ENCODE data around the gene DNAJC11.
"Not testable (repeated sequence)": the region's sequence is repeated elsewhere in the genome, so short reads cannot be mapped to it uniquely, and the experiment has no call there.

The DNAJC11 gene

DNA sequence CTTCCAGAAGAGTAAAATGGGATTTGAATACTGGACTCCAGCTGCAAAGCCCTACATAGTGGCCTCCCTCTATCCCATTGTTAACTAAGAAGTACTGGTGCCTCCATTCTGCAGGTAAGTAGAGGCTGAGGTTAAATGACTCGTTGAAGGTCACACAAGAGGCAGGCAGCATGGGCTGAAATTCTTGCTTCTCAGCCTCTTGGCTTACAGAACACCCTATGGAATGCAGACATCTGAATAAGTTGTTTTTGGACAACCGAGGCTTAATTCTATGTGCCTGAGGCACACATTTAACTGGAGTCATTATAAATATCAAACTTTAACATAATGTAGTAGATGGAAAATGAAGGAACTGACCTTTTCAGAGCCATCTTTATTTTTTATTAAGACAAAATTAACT is 5.7 kb downstream of the DNAJC11 start:
- DNase-seq (ENCODE audit: low read depth, low spot score) = no peak

DNA sequence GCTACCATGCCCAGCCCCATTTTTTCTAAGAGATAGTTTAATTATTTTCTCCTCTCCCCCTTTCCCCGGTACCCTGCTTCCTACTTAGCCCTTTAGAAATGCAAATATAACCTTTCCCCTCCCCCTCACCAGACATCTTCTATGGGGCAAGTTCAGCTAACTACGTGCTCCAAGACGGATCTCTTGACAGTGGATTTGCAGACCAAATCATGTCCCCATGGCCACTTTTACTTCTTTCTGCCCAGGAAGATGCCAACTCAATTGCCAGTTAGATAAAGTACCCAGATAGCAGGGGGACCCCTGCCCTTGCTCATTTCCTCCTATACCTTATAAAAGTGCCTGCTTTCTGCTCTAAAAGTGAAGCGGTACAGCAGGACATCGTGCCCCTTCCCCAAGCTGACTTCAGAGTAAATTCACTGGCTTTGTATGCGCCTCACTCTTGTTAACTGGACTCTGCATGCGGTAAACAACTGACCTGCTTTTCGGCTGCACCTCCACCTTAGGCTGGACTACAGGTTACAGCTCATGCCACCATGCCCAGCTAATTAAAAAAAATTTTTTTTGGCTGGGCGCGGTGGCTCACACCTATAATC is 7.4 kb downstream of the DNAJC11 start:
- DNase-seq (ENCODE audit: low read depth, low spot score) = no peak

DNA sequence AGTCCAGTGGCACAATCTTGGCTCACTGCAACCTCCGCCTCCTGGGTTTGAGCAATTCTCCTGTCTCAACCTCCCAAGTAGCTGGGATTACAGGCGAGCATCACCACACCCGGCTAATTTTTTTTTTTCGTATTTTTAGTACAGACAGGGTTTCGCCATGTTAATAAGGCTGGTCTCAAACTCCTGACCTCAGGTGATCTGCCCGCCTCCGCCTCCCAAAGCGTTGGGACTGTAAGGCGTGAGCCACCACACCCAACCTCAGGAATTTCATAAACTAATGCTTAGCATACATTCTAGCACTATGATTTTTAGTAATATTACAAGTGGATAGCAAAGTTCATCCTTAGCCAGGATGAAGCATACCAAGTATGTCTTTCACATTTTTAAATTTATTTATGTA is 8.7 kb downstream of the DNAJC11 start:
- DNase-seq (ENCODE audit: low read depth, low spot score) = no peak

DNA sequence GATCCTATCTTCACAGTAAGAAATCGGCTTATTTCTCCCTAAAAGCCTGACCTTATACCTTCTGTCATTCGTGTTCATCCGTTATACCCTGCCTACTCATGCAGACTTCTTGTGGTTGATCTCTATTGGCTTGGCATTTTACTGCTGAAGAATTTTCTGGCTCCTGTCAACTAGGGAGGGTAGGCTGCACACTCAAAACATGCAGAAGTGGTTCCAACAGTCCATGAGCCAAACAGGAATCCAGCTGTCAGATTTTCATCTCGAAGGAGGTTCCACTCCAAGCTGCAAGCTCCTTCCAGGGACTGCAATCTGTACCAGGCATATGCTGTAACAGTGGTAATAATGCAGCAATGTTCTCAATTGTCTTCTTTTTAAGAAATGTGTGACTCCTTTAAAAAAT is 10.1 kb downstream of the DNAJC11 start:
- no peak for DNase-seq (ENCODE audit: low read depth, low spot score)

DNA sequence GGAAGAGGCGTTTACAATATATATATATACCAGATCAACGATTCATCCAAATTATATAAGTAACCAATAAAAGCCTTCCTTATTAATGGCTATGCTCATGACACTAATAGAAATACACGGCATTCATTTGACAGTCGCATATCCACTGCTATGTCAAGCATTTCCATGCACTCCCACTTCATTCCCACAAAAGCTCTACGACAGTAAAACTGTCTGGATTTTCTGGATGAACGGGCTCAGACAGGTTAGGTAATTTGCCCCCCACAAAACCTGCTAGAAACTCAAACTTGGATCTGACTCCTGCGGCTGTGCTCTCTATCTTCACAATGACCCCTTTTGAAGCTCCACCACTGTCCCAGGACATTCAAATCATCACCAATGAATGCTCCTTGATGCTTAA is 11.4 kb downstream of the DNAJC11 start:
- DNase-seq (ENCODE audit: low read depth, low spot score) = no peak

DNA sequence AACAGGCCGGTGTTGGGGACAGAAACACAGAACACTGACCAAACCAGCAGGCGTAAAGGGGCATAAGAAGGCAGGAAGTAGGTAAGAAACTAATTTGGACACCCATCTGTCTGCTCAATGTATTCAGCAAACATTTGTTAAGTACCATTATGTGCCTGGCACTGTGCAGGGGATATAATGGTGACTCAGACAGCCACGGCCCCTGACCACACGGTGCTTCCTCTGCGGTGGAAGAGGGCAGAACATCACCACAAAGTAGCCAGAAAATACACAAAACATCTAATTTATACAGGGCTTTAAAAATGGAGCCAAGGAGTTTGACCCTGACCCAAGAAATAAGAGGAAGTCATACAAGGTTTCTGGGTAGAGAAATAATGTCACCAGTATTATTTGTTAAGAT is 12.9 kb downstream of the DNAJC11 start:
- DNase-seq (ENCODE audit: low read depth, low spot score) = no peak

DNA sequence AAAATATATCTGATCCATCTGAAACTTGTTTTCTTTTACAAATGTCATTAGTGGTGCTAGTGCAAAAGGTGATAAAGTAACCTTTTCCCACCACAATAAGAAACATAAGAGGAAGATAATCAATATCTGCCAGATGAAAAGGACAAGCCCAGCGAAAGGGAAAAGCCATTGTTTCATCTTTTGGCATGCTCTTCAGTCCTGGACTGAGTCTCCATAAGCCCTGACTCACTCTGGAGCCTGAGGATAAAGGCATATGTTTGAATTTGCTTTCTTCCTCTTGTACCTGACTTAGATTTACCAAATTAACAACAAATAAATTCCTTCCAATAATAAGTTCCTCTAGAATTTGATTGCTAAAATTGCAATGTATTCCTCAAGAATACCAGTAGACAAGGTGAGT is 13.6 kb downstream of the DNAJC11 start:
- no peak for DNase-seq (ENCODE audit: low read depth, low spot score)

DNA sequence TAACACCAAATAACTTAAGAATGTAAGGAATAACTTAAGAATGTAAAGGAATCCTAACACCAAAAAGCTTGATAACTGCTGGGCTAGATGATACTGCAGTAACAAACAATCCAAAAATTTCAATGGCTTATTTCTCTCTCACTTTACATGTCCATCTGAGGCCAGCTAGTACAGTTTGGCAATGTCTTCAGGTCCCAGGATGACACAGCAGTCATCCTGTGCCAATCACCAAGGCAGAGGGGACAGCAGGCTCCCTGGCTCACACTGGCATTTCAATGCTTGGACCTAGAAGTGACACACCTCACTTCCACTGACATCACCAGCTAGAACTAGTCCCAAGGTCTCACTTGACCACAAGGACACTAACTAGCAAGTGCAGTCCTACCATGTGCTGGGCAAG is 15.3 kb downstream of the DNAJC11 start:
- no peak for DNase-seq (ENCODE audit: low read depth, low spot score)

DNA sequence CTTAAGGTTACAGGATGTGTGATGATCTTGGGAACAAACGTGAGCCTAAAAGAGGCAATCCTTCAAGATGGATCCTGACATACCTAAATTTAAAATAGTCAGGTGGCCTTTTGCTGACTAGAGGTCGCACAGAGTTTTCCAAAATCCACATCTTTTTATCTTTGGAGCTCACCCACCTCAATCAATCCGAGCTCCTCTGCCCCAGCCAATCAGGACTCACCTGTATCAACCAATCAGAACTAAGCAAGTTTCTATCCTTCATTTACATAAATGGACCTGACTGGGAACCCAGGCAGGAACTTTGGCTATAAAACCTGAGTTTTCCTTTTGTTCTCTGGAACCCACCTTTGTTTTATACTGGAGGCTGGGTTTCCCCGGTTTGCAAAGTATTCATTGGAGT is 16.2 kb downstream of the DNAJC11 start:
- no peak for DNase-seq (ENCODE audit: low read depth, low spot score)

DNA sequence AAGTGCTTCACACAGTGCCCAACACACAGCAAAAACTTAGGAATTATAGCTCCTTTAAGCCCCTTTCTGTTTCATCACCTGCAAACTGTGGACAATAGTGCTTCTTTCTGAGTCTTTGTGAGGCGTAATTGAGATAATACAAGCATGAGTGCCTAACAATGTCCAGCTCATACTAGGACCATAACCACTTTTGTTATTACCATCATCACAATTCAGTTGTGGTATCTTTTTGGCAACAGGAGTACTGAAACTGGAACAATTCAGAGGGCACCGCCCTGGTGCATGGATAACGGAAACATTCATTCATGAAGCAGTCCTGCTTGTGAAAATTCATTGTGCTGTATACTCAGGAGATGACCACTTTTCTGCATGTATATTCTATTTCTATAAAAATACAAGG is 18.2 kb downstream of the DNAJC11 start:
- no peak for DNase-seq (ENCODE audit: low read depth, low spot score)

DNA sequence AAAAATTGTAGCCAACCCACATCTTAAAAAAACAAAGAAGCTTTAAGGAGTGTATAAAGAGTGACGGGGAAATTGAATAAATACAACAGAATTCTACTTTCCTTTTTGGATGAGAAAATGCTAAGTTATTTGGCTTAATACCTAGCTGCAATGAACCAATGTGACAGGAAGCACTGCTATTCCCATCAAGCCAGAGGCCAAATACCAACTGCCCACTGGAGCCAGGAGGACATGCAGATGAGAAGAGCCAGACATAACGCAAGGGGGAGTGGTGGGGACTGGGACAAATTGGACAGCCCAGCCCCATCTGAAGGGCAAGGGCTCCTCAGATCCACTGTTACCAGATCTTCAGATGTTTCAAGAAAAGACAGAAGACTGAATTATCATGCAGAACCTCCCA is 25.7 kb downstream of the DNAJC11 start:
- no peak for DNase-seq (ENCODE audit: low read depth, low spot score)

DNA sequence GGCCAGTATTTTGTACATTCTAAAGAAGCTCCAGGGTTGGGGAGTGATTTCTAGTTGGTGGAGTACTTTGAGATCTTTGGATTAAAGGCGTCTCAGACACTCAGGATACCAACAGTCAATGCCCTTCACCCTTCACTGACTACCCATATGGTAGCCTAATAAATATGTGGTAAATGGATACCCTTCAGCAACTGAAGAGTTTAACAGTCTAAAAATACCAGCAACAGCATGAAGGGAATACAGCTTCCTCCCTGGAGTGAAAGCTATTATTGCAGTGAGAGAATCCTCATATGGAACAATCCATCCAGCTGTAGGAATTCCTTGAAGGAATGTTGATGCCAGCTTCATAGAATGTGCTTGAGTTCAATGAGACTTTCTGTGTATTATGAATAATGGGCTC is 26.8 kb downstream of the DNAJC11 start:
- no peak for DNase-seq (ENCODE audit: low read depth, low spot score)

DNA sequence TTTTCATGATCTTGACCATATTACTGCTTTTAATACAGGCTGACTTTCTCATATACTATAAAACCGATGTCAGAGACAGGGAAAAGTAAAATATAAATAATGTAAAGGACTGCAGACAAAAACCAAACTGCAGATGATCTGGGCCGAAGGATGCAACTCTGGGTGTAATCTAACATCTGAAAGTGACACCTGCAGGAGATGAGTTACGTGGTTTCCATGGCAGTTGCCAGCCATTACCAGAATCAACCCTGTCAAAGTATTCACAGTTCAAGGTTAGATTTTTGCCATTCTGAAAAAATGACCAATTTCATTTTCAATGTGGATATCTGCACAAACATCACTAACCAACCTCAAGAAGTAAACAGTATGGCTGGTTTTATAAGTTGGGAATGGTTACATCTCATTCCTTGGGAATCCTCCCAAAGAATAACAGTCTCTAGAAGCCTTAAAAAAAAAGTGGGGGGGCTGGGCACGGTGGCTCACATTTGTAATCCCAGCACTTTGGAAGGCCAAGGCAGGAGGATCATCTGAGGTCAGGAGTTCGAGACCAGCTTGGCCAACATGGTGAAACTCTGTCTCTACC is 27.7 kb downstream of the DNAJC11 start:
- no peak for DNase-seq (ENCODE audit: low read depth, low spot score)

DNA sequence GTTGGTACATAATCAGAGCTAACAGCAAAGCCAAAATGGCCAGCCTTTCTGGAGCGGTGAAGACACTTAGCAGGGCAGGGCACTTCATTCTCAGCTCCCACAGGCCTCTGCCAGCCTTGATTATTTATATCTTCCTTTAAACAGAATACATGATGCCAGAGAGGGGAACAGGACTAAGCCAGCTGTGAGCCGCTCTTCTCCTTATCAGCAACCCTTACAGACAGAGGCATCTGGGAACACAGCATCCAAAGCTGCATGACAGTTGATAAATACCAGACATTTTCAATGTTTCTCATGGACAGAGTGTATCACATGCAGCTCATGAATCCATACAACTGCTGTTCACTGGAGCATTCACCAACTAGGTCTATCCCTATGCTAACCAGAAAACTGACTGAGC is 29.1 kb downstream of the DNAJC11 start:
- no peak for DNase-seq (ENCODE audit: low read depth, low spot score)

DNA sequence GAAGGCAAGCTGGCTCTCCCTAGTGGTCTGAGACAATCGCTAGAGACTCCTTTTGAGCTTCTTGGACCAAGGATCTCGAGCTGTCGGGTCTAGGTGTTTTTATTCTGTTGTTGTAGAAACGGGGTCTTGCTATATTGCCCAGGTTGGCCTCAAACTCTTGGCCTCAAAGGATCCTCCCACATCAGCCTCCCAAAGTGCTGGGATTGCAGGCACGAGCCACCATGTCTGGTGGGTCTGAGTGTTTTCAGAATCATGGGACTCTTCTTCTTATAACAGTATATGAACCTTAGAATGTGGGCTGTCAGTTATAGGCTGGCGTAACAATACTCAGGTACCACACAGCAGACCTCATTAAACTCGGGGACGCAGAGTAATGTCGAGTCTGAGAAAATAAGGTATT is 33.1 kb downstream of the DNAJC11 start:
- no peak for DNase-seq (ENCODE audit: low read depth, low spot score)

DNA sequence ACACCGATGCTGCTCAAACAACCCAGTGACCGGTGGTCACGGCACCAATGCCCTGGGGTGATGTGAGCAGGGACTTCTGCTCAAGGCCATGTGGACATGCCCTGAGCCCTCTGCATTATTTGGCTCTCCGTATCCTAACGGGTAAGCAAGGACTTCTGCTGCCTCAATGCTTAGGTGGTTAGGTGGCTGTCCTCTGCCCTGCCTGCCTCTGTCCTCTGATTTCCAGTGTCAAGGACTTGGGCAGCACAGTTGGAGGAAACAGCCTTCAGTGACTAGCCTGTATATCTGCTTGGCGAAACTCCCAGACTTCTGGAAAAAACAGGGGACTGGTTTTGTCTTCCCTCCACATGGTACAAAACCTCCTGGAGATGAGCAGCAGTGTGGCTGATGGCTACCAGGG is 34.5 kb downstream of the DNAJC11 start:
- no peak for DNase-seq (ENCODE audit: low read depth, low spot score)

DNA sequence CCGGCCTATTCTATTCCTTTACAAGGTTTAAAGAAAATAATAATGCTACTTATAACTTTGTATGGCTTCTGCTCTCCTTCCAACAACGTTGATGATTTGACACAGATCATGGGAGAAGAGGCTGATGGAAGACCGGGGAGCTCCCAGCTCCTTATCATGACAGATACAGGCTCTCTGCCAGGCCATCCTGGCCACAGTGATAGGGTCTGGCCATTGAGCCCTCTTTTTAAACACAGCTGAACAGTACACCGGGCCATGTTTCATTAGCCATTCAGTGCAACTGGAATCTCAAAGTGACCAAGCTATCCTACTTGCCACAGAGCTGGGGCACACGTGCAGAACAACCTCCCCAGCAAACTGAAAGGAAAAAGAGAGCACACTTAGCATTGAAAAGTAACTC is 34.9 kb downstream of the DNAJC11 start:
- DNase-seq (ENCODE audit: low read depth, low spot score) = no peak

DNA sequence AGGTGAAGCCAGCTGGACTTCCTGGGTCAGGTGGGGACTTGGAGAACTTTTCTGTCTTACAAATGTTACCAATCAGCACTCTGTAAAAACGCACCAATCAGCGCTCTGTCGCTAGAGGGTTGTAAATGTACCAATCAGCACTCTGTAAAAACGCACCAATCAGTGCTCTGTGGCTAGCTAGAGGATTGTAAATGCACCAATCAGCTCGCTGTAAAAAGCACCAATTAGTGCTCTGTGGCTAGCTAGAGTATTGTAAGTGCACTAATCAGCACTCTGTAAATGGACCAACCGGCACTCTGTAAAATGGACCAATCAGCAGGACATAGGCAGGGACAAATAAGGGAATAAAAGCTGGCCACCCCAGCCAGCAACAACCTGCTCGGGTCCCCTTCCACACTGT is 39.1 kb downstream of the DNAJC11 start:
- DNase-seq (ENCODE audit: low read depth, low spot score) = not testable (repeated sequence)

DNA sequence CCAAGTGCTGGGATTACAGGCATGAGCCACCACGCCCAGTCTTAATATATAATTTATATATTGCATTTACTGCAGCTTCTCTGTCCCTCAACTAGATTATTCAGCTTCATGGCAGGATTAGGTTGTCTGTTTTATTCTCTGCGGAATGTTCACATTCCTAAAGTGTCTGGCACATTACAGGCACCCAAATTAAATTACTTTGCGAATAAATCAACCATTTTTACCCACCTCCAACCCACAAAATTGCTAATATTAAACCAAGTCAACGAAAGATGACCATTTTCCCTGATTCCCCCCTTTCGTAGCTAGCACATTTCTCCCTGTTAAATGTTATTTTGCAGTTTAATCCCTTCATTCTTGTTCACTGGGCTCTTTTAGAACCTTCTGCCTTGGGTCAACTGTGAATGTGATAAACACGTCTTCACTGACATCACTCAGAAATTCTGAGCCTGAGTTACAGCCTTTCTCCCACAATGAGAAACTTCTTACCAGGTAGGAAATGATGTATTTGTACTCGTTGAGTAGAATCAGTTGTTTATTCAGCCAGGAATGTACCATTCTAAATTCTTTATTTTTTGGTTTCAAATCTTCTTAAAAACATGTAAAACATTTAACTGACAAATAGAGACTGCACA is 41.1 kb downstream of the DNAJC11 start:
- no peak for DNase-seq (ENCODE audit: low read depth, low spot score)

DNA sequence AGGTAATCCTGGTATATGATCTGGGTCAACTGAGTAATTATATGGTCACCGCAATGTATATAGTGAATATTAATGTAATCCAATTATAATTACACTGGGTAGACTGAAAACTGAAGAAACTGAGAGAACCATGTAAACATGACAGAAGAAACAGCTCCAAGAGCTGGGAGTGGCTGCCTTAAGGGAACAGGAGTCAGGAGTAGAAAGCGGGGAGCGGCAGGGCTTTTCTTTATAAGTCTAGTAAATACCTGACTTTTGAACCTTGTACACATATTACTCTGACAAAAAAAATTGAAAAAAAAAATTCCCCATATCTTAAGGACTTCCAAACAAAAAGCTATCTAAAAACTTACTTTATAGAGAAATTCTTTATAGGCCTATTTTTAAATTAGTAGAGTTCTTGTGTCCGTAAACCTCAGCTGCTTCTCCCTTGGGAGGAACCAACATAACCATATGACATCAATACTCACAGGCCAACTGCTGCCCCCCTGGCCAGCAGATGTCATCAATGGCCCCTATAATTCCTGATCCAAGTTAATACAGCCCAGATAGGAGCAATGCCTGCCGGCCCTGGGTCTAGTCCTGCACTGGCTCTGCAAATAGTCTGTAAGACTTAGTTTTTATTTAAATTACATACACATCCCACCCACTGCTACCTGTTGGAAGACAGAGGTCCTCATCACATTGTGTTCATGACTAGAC is 43.1 kb downstream of the DNAJC11 start:
- DNase-seq (ENCODE audit: low read depth, low spot score) = no peak

DNA sequence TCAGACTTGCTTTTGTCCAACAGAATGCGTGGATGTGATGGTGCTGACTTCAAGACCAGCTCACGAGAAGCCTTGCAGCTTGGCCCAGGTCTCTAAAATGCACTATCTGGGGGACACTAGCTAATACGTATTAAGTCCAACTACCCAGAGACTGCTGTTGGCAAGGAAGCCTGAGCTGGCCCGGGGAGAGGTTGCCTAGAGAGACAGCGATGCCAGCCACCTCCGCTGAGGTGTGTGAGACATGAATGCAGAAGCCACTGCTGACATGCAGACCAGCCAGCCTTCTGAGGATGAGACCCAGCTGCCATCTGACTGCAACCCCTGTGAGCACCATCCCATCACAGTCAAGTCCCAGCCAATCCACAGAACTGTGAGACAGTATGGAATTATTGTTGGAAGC is 44.5 kb downstream of the DNAJC11 start:
- DNase-seq (ENCODE audit: low read depth, low spot score) = no peak

DNA sequence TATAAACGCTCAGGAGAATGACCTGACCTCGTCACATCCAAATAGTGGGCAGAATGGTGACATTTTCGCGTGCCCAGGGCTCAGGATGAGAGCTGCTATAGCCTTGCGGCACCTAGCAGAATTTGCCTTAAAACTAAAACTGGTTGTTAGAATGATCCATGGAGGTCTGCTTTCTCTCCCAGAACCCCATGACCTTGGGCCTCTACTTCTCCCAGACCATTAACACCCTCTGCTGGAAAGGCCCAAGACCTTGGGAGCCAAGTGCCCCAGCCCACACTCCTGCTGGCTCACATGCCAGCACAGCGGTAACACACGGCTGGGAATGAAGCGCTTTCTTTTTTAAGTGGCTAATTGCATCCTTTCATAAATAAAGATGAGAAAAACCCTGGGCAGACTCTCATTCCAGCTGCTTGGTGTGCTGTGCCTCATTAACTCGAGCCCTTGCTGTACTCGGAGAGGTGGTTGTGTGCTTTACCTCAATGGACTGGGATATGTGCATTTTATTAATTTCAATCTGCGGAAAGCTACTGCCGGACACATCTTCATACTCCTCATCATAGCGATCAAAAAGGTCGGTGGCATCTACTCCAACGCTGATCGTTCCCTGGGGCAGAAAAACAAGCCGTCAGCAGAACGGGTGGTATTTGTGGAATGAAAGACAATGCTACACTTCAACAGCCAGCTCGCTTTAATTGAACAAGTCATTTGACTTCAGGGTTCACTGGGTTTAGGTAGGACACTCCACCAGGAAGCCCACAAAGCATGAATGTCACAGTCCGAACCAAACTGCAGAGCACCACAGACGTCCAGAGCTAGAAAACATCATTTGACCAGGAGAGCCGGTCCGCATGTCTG is 48.0 kb downstream of the DNAJC11 start:
- DNase-seq (ENCODE audit: low read depth, low spot score) = no peak
